Esophagus muscularis mucosa (tissue), 4 donors: ENCODE results near the gene ARHGEF39. TPM values are rescaled to one million over a fixed set of nuclear protein-coding genes. Genes with fewer than 3 reads are reported as not detected.
A peak's percentile ranks its signal among the peaks of the same experiment; 100 is the strongest.

ENCODE experiments used
- DNase-seq: peaks from one replicate; pipeline ENCODE4 v3.0.0-alpha.2; 2017; ENCODE audit errors: extremely low spot score
- H3K27ac ChIP-seq, 4 donors: fragments of 200-600 bp; sonication (generic); replicated peaks in 1 of 4; 1 replicate in 3 of 4; 2 replicates in 1 of 4; pipeline ENCODE4 v1.5.1; 2016 to 2019; ENCODE audit warnings: mild to moderate bottlenecking in 1 of 4
- H3K27me3 ChIP-seq, 4 donors: fragments of 200-600 bp; sonication (generic); one replicate each; pipeline versions ENCODE4 v1.5.1 to v1.6.0; 2016 to 2019
- H3K36me3 ChIP-seq, 4 donors: fragments of 200-600 bp; sonication (generic); one replicate each; pipeline ENCODE4 v1.5.1; 2016 to 2019
- H3K4me1 ChIP-seq, 4 donors: fragments of 200-600 bp; sonication (generic); one replicate each; pipeline ENCODE4 v1.5.1; 2016 to 2019
- H3K4me3 ChIP-seq, 4 donors: fragments of 200-600 bp; sonication (generic); 1 replicate in 2 of 4; 2 replicates in 2 of 4; pipeline ENCODE4 v1.5.1; 2016 to 2019; ENCODE audit warnings: mild to moderate bottlenecking in 4 of 4, moderate library complexity in 1 of 4
- H3K9me3 ChIP-seq, 4 donors: fragments of 200-600 bp; sonication (generic); 1 replicate in 3 of 4; 2 replicates in 1 of 4; pipeline ENCODE4 v1.5.1; 2016 to 2019
- EP300 ChIP-seq: sonication (generic); formaldehyde crosslinking; IDR thresholded peaks from one replicate; pipeline ENCODE4 v1.6.1; 2017; ENCODE audit warnings: antibody characterized with exemption
- POLR2A ChIP-seq: fragments of 450-650 bp; IDR thresholded peaks from one replicate; pipeline ENCODE4 v1.6.1; 2017; ENCODE audit warnings: antibody characterized with exemption, moderate library complexity, mild to moderate bottlenecking, low read depth
- POLR2AphosphoS5 ChIP-seq, 2 donors: sonication (generic); formaldehyde crosslinking; IDR thresholded peaks; one replicate each; pipeline ENCODE4 v1.6.1; 2017; ENCODE audit warnings: antibody characterized with exemption in 2 of 2
- WGBS: methylation state at CpG from one replicate; pipeline ENCODE4 v1.1.5; 2018; 5-methylcytosine and 5-hydroxymethylcytosine counted together
- intact Hi-C: fragments of 100-400 bp; cut with DNase I; formaldehyde crosslinking; loops from one replicate; pipeline ENCODE4 v1.15.1; 2023
- total RNA-seq, 4 donors: library from RNA; depleted of rRNA; stranded (reverse); fragments of >200 nt; gene quantifications; one replicate each; pipeline versions ENCODE4 v1.1.0 to v1.2.1, GENCODE V29; 2016
- TF ChIP-seq, protein P1 (sequence below), 3 experiments: fragments of 200-600 bp in 2 of 3; fragments of 450-650 bp in 1 of 3; sonication (generic) in 2 of 3; IDR thresholded peaks; one replicate each; pipeline ENCODE4 v1.5.1; 2017 to 2019; ENCODE audit warnings: antibody characterized with exemption in 3 of 3, mild to moderate bottlenecking in 2 of 3, moderate library complexity in 1 of 3

The ARHGEF39 gene
- total RNA-seq, 4 donors from 2014 or later = 1.3 to 3.3 (median 1.7) TPM

- H3K4me3 ChIP-seq = peak overlapping the region in 1 of 4 donors; percentile 97
- TF ChIP-seq, protein P1, sequence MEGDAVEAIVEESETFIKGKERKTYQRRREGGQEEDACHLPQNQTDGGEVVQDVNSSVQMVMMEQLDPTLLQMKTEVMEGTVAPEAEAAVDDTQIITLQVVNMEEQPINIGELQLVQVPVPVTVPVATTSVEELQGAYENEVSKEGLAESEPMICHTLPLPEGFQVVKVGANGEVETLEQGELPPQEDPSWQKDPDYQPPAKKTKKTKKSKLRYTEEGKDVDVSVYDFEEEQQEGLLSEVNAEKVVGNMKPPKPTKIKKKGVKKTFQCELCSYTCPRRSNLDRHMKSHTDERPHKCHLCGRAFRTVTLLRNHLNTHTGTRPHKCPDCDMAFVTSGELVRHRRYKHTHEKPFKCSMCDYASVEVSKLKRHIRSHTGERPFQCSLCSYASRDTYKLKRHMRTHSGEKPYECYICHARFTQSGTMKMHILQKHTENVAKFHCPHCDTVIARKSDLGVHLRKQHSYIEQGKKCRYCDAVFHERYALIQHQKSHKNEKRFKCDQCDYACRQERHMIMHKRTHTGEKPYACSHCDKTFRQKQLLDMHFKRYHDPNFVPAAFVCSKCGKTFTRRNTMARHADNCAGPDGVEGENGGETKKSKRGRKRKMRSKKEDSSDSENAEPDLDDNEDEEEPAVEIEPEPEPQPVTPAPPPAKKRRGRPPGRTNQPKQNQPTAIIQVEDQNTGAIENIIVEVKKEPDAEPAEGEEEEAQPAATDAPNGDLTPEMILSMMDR (IDR thresholded peaks at IDR 0.05) = no peak
- TF ChIP-seq POLR2AphosphoS5 (IDR thresholded peaks at IDR 0.05) (no peak), EP300 (no peak), POLR2A (no peak)
- no peaks in the 10 kb centered on the region for H3K9me3 ChIP-seq
- H3K36me3 ChIP-seq = peaks cover 0 to 17% (median 9%) of the 10 kb centered on the region in 4 donors
- intact Hi-C loops = no loop called here
- peak overlapping the region; percentile 95 to 99 (median 98) for H3K27ac ChIP-seq
- H3K27me3 ChIP-seq = no peaks in the 10 kb centered on the region
- DNase-seq = peak; percentile 82
- WGBS = 78% methylated on average over 15 of the region's 17 CpGs
- peaks cover 33 to 41% (median 38%) of the 10 kb centered on the region in 4 donors for H3K4me1 ChIP-seq
These were observed 8.6 kb downstream of the ARHGEF39 start for GRCh38 chr9:35656348-35656747.

GRCh38 chr9:35653611-35654010 is 11.4 kb downstream of the ARHGEF39 start:
- TF ChIP-seq EP300 (no peak), POLR2A (no peak)
- Histone ChIP-seq H3K4me1 (peaks cover 8 to 22% (median 17%) of the 10 kb centered on the region in 4 donors), H3K36me3 (no peaks in the 10 kb centered on the region), H3K27me3 (no peaks in the 10 kb centered on the region), H3K27ac (no peak overlapping the region), H3K4me3 (no peak overlapping the region), H3K9me3 (no peaks in the 10 kb centered on the region)
- intact Hi-C loops = no loop called here
- DNase-seq = no peak
- WGBS = 88% methylated on average over 2 of the region's 2 CpGs

DNA sequence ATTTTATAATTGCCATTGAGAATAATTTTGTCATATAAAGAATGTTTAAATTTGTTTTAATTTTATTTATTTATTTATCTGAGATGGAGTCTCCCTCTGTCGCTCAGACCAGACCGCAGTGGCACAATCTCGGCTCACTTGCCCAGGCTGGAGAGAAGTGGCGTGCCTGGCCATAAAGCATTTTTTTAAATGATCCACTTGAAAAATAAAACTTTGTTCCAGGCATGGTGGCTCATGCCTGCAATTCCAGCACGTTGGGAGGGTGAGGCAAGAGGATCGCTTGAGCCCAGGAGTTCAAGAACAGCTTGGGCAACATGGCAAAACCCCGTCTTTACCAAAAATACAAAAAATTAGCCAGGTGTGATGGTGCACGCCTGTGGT is 12.2 kb downstream of the ARHGEF39 start:
- peaks cover 8 to 22% (median 18%) of the 10 kb centered on the region in 4 donors for H3K4me1 ChIP-seq
- H3K4me3 ChIP-seq = no peak overlapping the region
- intact Hi-C loops = no loop called here
- H3K27me3 ChIP-seq = no peaks in the 10 kb centered on the region
- no peak overlapping the region for H3K27ac ChIP-seq
- 87% methylated on average over 8 of the region's 8 CpGs for WGBS
- no peak for DNase-seq
- TF ChIP-seq POLR2A = no peak
- no peak for TF ChIP-seq POLR2AphosphoS5 (IDR thresholded peaks at IDR 0.05)
- no peaks in the 10 kb centered on the region for H3K9me3 ChIP-seq
- no peaks in the 10 kb centered on the region for H3K36me3 ChIP-seq

DNA sequence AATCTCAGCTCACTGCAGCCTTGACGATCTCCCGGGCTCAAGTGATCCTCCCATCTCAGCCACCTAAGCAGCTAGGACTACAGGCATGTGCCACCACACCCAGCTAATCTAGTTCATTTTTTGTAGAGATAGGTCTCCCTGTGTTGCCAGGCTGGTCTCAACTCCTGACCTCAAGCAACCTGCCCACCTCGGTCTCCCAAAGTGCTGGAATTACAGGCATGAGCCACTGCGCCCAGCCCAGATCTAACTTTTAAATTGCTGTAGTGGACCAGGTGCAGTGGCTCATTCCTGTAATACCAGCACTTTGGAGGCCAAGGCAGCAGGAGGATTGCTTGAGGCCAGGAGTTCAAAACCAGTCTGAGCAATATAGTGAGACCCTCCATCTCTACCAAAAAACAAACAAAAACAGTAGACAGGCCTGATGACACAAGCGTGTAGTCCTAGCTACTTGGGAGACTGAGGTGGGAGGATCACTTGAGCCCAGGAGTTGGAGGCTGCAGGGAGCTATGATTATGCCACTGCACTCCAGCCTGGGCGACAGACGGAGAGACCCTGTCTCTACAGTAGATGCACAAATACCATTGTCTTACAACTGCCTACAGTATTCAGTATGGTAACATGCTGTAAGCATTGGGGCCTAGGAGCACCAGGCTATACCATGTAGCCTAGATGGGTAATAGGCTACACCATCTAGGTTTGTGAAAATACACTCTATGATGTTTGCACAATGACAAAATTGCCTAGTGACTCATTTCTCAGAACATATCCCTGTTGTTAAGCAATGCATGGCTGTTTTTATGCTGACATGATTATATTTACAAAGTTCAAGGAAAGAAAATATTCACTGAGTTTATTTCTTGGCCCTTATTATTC is 12.8 kb downstream of the ARHGEF39 start:
- H3K27me3 ChIP-seq = no peaks in the 10 kb centered on the region
- no peak overlapping the region for H3K27ac ChIP-seq
- TF ChIP-seq POLR2AphosphoS5 (IDR thresholded peaks at IDR 0.05) = no peak
- no peak for TF ChIP-seq EP300
- TF ChIP-seq POLR2A = no peak
- TF ChIP-seq, protein P1 (IDR thresholded peaks at IDR 0.05) = no peak
- H3K4me1 ChIP-seq = peaks cover 8 to 23% (median 19%) of the 10 kb centered on the region in 4 donors
- no peak overlapping the region for H3K4me3 ChIP-seq
- WGBS = 88% methylated on average over 7 of the region's 7 CpGs
- DNase-seq = no peak
- H3K36me3 ChIP-seq = no peaks in the 10 kb centered on the region
- intact Hi-C loops = no loop called here
- no peaks in the 10 kb centered on the region for H3K9me3 ChIP-seq

GRCh38 chr9:35650341-35651158 is 14.4 kb downstream of the ARHGEF39 start, which contains the start of gene SIT1:
Gene SIT1, minus strand, starts transcription at chr9:35650931. Its CDS starts 78 bp downstream, at chr9:35650853.
- Histone ChIP-seq H3K27ac (no peak within 1 kb of the TSS), H3K4me3 (peak within 1 kb of the TSS in 1 of 4 donors; percentile 32), H3K9me3 (no peaks in the 10 kb centered on the region), H3K4me1 (peaks cover 8 to 27% (median 20%) of the 10 kb centered on the region in 4 donors), H3K36me3 (no peaks in the 10 kb centered on the region), H3K27me3 (no peaks in the 10 kb centered on the region)
- TF ChIP-seq EP300 (no peak), POLR2AphosphoS5 (IDR thresholded peaks at IDR 0.05) (no peak), POLR2A (no peak)
- TF ChIP-seq, protein P1 (IDR thresholded peaks at IDR 0.05) = no peak
- intact Hi-C loops = no loop called here
- DNase-seq = no peak
- WGBS = 74% methylated on average over 14 of the region's 22 CpGs
